ENCODE data around the gene ST8SIA4.

The ST8SIA4 gene

DNA sequence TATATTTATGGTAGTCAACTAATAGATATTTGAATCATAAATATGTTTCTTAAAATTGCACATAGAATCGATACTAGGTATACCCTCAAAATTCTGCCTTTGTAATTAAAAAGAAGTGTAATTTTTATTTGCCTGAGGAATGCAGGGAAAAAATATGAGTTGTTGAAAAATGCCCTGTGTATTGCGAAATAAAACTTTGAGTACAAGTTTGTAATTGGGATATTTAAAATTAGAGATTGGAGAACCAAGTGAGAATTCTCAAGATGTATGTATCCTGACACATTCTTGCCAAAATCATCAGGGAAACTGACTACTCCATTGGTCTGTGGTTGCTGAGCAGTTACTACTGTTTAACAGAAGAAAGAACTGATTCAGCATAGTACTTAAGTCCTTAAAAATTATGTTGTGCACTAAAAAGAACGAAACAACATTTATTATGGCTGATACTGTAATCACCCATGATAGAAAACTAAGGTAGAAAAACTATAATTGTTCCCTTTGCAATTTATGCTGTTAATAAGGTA lies 36.0 kb downstream of the ST8SIA4 start:
- no peak for DNase-seq (ENCODE audit: low read depth in 2 of 2)

DNA sequence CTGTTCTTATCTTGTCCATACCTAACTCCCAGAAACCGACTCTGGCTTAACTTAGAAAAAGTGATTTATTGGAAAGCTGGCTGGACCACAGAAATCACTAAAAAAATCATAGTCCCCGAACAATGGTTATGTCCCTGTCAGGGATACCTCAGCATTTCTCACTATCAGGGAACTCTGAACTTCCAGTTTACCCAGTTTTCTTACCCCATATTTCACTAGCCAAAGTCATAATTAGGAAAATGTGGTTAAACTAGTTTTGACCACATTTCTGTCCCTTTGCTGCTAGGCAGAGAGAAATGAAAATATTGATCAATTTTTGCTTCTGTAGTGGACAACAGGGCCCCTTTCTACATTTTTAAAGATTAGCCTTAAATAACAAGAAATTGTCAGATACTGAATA lies 38.2 kb downstream of the ST8SIA4 start:
- DNase-seq (ENCODE audit: low read depth in 2 of 2): no peak

DNA sequence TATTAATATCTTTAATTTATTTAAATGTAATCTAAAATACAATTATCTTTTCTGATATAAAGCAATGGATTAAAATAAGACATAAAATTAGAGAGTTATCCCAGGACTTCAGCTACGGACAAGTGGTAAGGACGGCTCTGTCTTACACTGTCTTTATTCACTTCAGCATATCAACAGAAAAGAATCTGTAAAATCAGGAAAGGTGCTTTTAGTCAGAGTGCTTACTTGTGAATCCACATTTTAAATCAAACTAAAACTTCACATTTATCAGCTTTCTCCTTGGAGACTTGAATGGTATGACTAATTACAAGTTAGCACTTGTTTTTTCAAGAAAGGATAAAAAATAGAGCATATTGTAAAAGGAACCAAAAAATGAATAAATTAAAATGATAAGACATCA lies 39.3 kb downstream of the ST8SIA4 start:
- no peak for DNase-seq (ENCODE audit: low read depth in 2 of 2)

DNA sequence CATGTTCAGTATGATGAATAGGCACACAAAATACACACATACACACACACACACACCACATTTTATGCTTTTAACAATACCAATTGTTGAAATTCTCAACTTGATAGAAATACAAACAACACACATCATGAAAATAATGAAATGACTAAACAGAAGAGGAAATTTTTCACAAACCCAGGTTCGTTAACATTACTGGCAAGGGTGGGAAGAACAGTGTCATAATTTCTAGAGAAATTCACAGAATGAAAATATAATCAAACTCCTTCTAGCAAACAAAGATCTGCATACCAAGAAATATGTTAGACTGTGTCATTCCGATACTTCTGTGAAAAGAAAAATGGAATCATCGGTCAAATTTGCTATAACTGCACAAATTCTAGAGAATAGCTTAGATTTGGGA lies 41.9 kb downstream of the ST8SIA4 start:
- DNase-seq (ENCODE audit: low read depth in 2 of 2): no peak

DNA sequence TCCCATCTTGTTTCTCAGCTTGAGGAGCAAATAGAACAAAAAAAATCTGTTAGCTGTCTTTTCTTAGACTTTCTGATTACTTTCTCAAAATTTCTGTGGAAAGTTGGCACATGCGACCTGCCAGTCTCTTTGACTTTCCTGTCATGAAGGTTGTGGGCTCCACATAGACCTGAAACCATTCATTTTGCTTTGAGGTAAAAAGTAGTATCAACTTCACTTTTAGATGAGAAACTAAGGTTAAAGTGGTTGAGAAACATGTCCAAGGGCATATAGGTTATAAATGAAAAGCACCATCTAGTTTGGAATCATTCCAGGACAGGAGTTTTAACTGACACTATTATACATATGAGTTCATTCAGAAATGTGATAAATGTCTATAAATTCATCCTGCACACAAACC lies 42.7 kb downstream of the ST8SIA4 start:
- DNase-seq (ENCODE audit: low read depth in 2 of 2): no peak

DNA sequence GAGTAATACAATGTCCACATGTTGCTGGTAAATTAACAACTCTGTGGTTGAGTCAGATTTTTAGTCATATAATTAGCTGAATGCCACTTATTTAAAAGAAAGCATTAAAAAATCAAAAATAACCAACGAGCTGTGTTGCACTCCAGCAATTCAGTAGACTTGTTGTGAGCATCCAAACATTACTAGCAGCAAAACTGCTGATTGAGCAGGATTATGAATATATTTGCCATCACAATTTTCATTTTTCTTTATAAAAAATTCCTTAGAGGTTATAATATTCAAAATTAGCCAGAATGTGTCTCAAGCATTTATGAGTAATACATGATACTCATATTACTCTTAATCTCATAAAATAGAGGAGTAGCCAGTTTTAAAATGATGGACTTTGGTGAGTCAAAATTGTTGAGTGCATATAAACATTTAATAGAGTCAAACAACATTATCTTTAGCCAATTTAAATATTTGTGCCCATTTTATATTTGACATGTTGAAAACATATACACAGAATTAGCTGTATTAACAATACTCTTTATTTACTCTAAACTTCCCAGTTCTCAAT lies 44.0 kb downstream of the ST8SIA4 start:
- no peak for DNase-seq (ENCODE audit: low read depth in 2 of 2)

DNA sequence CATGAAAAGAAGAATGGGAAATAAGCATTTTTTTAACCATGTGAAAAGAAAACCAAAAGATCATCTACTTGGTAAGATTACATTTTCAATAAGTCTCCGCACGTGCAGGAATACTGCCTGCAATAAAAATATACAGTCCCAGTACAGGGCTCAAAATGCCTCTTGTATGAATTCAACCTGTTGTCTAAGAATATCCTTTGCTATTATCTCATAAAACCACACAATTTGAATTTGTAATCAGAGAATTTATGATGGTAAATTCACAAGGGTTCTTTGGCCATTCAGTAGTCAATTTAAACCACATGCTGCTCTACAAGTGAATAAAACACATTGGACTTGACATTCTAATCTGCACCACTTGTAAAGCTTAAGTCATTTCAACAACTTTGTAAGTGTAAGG lies 46.6 kb downstream of the ST8SIA4 start:
- no peak for DNase-seq (ENCODE audit: low read depth in 2 of 2)

DNA sequence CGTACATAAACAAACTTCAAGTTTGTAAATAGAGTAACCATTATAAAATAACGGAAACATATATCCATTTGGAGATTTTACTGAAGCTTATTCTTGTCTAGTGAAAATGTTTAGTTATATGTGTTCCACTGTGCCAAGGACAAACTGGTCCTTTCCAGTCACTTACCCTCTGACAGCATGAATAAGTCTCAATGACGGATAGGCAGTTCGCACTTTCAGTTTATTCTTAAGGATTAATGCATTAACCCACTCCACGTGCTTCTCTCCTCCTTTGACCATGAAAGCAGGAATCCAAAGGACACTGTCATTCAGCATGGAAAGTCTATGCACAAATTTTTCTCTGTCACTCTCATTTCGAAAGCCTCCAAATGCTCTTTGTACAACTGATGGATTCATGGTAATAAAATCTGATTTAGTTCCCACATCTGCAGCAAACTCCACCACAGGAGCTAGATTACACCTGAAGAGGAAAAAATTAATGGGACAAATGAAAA lies 47.1 kb downstream of the ST8SIA4 start:
- DNase-seq (ENCODE audit: low read depth in 2 of 2): no peak

DNA sequence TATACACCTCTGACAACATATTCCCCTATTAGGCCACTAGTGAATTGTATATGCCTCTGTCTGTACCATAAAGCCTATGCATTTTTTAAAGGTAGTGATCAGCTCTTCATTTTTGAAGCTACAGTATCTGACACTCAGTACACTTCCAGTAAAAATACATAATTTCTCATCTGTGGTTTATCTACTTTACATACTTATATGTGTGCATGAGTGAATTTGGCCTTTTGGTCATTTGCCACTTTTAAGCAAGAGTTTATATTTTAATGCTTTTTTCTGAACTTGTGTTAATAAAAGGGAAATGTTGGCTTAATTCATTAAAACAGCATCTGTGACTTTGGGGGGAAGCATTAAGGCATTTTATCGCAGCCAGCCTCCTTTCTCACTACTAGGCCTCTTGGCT lies 47.8 kb downstream of the ST8SIA4 start:
- no peak for DNase-seq (ENCODE audit: low read depth in 2 of 2)

DNA sequence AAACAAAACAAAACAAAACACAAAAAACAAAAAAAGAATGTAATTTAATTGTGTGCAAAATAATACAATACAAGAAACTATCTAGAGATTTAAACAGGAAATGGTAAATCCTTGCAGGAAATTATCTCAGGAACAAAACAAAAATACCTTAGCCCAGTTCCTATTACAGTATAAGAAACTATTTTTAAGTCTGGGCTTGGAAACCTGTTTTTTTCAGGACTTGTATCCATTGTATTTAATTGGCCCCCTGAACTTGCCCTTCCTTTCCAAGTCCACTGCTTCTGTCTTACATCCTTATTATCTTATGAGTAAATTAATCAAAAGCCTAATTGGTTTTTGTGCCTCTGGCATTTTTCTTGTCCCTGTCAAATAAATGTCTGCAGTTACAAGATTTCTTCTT lies 48.5 kb downstream of the ST8SIA4 start:
- no peak for DNase-seq (ENCODE audit: low read depth in 2 of 2)

DNA sequence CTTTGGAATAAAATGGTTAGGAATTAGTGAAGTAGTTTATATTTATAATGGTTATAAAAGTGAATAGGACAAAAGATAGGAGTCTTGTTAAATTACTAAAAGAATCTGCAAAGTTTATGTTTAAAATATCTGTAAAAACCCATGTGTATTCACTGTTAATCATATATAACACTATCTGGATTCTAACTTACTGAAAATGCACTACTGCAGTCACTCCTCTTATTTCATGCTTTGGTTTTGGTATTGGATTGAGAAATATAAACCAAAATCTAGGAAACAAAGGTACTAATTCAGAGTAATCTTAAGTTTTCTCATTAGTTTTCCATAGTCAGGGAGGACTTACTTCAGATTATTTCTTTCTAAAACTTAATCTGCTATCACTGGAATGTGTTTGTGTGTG lies 49.5 kb downstream of the ST8SIA4 start:
- no peak for DNase-seq (ENCODE audit: low read depth in 2 of 2)

DNA sequence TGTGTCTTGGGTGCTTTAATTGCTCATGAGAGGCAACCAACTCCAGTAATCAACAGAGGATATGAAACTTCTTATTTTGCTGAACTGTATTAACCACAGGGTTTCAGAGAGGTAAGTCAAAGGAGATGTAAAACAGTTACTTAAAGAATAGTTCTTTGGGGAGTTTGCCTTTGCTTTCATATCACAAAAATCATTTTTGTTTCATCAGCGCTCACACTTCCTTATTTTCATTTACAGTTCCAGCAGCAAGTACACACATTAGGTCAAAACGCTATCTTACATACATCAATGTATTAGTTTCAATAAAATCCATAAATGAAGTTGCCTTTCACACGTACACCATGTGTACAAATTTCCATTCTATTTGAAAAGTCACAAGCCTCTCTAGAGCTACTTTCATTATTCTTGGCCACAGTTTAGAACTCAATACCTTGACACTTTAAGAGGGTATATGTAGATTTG lies 50.1 kb downstream of the ST8SIA4 start:
- no peak for DNase-seq (ENCODE audit: low read depth in 2 of 2)

DNA sequence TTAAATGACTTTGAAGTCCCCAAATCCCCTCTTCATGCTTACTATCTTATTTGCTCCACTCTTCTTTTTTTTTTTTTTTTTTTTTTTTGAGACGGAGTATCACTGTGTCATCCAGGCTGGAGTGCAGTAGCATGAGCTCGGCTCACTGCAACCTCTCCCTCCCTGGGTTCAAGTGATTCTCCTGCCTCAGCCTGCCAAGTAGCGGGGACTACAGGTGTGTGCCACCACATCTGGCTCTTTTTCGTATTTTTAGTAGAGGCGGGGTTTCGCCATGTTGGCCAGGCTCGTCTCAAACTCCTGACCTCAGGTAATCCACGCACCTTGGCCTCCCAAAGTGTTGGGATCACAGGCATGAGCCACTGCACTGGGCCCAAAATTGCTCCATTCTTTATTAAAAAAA lies 51.0 kb downstream of the ST8SIA4 start:
- DNase-seq (ENCODE audit: low read depth in 2 of 2): no peak

DNA sequence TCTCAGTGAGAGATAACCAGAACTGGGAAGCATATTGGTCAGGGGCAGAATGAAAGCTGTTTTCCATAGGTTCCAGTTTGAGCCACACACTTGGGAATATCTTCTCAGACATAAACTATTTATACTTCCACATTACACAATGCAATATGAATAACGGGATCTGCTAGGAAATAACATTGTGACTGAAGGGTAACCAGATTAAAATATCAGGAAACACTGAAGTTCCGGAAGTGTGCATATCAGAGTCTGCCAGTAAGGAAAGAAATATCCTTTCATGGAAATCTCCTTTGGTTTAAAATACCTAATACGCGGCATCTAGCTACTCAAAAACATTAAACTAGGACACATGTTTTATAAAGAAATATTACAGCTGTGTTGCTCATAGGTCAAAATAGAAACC lies 56.3 kb downstream of the ST8SIA4 start:
- DNase-seq (ENCODE audit: low read depth in 2 of 2): peak in 1 of 2 experiments; percentile 46

DNA sequence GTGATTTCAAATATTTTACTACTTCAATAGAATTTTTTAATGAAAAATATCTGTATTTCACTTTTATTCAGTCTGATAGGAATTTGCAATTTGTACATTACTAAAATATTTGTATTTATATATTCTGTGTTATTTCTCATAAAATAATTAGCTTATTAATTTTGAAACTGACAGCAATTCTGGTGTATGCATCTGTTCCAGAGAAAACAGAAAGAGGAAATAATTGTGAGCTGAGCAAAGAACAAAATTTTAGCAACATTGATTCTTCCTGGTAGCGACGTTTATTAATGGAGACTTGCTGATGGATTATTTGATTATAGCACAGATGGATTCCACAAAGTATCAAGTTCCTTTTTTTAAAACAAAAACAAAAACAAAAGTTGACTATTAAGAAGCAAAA lies 61.0 kb downstream of the ST8SIA4 start:
- no peak for DNase-seq (ENCODE audit: low read depth in 2 of 2)

DNA sequence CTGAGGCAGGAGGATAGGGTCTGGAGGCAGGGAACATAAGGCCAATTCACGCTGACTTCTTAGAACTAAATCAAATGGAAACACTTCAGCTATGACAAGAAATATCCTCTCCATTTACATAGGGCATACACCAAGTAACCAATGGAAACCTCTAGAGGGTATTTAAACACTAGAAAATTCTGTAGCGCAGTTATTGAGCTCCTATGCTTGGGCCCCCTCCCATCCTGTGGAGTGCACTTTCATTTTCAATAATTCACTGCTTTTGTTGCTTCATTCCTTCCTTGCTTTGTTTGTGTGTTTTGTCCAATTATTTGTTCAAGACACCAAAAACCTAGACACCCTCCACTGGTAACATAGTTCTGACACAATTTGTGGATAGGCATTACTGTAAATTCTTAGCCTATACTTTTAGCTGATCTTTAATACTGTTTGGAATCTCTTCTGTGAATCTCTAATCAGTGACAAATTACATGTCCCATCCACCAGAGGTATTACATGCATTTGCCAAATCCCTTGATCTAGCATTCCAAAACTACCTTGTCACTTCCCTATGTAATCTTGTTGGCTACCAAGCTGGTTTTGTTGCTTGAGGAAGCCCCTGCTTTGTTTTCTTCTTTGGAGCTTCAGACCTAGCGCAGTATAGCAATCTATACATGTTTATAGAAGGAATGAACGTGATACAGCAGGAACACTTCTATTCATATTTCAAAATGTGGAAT lies 61.6 kb downstream of the ST8SIA4 start:
- DNase-seq (ENCODE audit: low read depth in 2 of 2): no peak

DNA sequence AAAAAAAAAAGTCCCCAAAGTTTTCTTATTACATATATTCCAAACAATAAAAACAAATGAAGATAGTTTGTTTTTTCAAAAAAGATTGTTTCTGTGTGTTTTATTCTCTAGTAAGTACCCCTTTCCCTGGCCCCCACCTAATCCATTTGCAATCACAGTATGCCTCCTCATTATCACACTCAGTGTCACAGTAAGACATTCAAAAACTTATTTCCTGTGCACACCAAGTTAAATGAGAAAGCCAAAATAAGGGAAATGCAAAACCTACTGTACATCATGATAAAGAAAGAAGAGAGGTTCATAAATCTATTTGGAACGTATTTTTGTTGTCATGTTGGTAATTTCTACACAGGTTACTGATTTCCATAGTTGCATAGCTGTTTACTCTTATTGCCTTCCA lies 62.3 kb downstream of the ST8SIA4 start:
- DNase-seq (ENCODE audit: low read depth in 2 of 2): no peak

DNA sequence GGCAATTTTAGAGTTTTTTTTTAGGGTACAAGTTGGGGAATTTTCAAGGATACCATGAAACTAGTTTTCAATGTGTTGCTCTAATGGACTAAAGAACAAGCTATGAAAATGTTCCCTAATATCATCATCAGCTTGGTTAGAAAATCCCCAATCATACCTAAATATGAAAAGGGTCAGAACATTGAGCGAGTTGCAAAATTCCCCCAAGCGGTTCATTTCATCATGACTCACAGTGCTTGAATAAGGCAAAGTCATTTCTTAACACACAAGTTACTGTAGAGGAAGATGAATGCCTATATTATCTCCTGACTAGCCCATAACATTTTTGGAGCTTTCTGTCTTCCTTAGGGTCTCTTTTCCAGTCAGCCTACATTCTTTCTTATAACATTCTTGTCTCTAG lies 62.7 kb downstream of the ST8SIA4 start:
- no peak for DNase-seq (ENCODE audit: low read depth in 2 of 2)

DNA sequence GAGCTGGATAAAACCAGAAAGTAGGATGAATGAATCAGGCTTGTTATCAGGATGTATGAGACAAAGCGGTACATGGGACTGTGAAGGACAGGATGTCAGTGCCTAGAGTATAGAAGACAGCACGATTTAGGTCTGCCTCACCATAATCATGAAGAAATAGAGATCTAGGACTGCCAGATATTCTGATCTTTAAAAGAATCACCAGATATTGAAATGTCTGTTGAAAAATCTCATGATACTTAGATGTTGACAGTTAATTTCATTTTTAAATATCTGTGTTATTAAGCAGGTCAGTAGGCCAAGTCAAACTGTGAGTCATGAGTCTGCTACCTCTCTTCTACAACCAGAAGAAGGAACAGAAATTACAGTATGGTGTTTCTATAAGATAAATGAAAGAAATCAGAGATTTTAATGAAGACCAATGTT lies 65.0 kb downstream of the ST8SIA4 start:
- no peak for DNase-seq (ENCODE audit: low read depth in 2 of 2)

DNA sequence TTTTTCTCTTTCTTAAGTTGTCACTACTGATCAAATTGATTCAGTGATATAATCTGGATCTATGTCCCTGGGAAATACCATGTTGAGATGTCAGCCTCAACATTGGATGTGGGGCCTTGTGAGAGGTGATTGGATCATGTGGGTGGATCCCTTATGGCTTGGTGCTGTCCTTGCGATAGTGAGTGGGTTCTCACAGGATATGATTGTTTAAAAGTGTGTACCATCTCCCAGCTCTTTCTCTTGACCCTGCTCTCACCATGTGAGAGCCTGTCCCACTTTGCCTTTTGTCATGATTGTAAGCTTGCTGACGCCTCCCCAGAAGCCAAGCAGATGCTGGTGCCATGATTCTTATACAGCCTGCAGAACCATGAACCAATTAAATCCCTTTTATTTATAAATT lies 68.6 kb downstream of the ST8SIA4 start:
- DNase-seq (ENCODE audit: low read depth in 2 of 2): no peak

DNA sequence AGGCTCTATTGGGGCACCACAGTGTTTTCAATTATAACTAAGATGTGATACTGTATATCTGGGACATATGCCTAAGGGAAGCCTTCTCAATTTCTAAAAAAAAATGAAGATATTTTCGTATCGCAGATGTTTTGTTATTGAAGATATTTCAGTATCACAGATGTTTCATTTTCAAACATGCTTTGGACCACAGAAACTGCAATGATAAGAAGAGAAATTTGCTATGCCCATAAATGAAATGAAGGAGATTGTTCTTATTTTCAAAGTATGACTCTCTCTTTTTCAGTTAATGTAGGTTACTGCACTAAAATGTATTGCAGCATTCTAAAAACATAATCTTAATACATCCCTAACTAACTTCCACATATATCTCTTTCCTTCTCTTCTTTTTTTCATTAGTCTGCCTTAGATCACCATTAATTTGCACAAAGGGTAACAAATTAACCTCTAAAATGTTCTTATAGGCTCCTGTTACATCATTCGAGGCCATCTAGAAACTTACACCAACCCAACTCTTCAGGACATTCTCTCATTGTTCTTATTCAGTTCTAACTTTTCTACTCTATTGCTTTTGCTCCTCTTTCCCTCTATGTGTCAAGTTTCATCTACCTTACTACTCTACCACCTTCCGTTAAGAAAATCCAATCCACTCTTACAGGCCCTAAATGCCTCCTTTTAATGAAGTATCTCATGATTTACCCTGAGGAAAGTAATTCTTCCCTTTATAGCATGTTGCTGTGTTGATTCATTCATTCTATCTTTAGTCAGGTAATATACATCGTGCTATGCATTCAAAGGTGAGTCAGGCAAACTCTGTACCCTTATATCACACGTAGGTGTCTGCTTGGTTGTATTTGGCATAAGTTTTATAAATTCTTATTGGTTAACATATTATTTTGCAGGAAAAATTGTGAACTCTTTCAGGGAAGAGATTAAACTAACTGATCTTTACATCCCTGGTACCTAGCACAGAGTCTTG lies 70.5 kb downstream of the ST8SIA4 start:
- no peak for DNase-seq (ENCODE audit: low read depth in 2 of 2)

DNA sequence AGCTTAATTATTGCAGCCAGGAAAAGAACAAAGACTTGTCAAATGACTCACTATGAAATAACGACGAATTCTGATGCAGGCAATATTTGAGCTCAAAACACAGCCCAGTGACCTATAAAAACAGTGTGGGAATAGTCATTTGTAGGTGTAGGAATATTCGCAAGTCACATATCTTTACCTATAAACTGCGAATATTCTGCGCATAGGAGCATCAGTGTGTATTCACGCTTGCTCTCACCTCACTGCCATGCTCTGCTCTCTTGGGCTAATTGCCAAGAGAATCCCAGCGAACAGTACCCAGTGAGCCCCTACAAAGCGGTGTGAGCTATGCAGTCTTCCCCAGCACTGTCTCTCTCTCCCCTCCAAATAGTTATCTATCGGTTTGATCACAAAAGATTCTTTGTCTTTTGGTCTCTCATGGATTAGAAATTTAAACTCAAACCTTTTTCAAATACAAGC lies 74.2 kb downstream of the ST8SIA4 start:
- DNase-seq (ENCODE audit: low read depth in 2 of 2): no peak
